ENCODE results near the gene FAM81B.

- TF ChIP-seq CTCF (conservative IDR thresholded peaks at IDR 0.05; ENCODE audit: low read length): no peak
- no peak for TF ChIP-seq EZH2phosphoT487 (IDR thresholded peaks at IDR 0.05; ENCODE audit: borderline replicate concordance, low read depth, low read length)
These were observed 25.7 kb upstream of the FAM81B start for GRCh38 chr5:95365302-95366095.

Data from OCI-LY7 (cell line).